HEK293 (cell line): ENCODE results near the gene ALKAL2.

Source experiments
- CTCF ChIA-PET: fragments of 350-600 bp; formaldehyde crosslinking; extraction: SDS; loops from one replicate; lab custom pipeline; 2021; ENCODE audit warnings: antibody characterized with exemption; lab: Yijun Ruan, JAX
- POLR2A ChIA-PET: fragments of 300-600 bp; formaldehyde crosslinking; extraction: SDS; loops from one replicate; lab custom pipeline; 2020; ENCODE audit warnings: antibody characterized with exemption, inconsistent platforms; lab: Yijun Ruan, JAX
- H3K27ac ChIP-seq: fragments of 200-500 bp; sonication (Bioruptor generic); 2 replicates; pipeline ENCODE4 v1.5.1; 2014; ENCODE audit warnings: low read depth, low read length, control low read depth, inconsistent platforms; ENCODE audit errors: extremely low read depth
- H3K36me3 ChIP-seq, 2 experiments: fragments of 200-500 bp in 1 of 2; sonication (Bioruptor generic) in 1 of 2; 1 replicate in 1 of 2; 2 replicates in 1 of 2; pipeline ENCODE4 v1.5.1; 2014 to 2017; ENCODE audit warnings: inconsistent platforms in 2 of 2, low read length in 2 of 2; ENCODE audit not compliant: control insufficient read depth in 2 of 2, insufficient read depth in 1 of 2
- H3K4me1 ChIP-seq: fragments of 200-500 bp; sonication (Bioruptor generic); 2 replicates; pipeline ENCODE4 v1.5.1; 2014; ENCODE audit warnings: mild to moderate bottlenecking, low read length, inconsistent platforms; ENCODE audit not compliant: control insufficient read depth, insufficient read depth
- H3K4me3 ChIP-seq: 2 replicates; pipeline ENCODE4 v1.5.1; 2011; ENCODE audit warnings: low read depth, mild to moderate bottlenecking, control low read depth, low read length, moderate library complexity
- H3K9me3 ChIP-seq: fragments of 200-500 bp; sonication (Bioruptor generic); 2 replicates; pipeline ENCODE4 v1.5.1; 2014; ENCODE audit warnings: low read depth, low read length, inconsistent platforms; ENCODE audit not compliant: control insufficient read depth, insufficient read depth
- GFI1B ChIP-seq: fragments of 450-650 bp; formaldehyde crosslinking; IDR thresholded peaks from 2 replicates; pipeline ENCODE4 v1.5.1; 2016; ENCODE audit warnings: missing biosample characterization, missing genetic modification characterization
- KLF16 ChIP-seq: fragments of 450-650 bp; formaldehyde crosslinking; IDR thresholded peaks from 2 replicates; pipeline ENCODE4 v1.5.1; 2017; ENCODE audit warnings: missing biosample characterization, missing genetic modification characterization
- OSR2 ChIP-seq: fragments of 450-650 bp; formaldehyde crosslinking; IDR thresholded peaks from 2 replicates; pipeline ENCODE4 v1.5.1; 2016; ENCODE audit warnings: missing biosample characterization, missing genetic modification characterization
- ZBTB48 ChIP-seq: fragments of 450-650 bp; formaldehyde crosslinking; IDR thresholded peaks from 2 replicates; pipeline ENCODE4 v1.5.1; 2016; ENCODE audit warnings: missing biosample characterization, missing genetic modification characterization
- ZBTB7A ChIP-seq: fragments of 450-650 bp; formaldehyde crosslinking; IDR thresholded peaks from 2 replicates; pipeline ENCODE4 v1.5.1; 2016; ENCODE audit warnings: low read depth, missing biosample characterization, missing genetic modification characterization
- ZFHX2 ChIP-seq: fragments of 450-650 bp; formaldehyde crosslinking; conservative IDR thresholded peaks from 2 replicates; pipeline ENCODE4 v1.5.1; 2016; ENCODE audit warnings: missing biosample characterization, missing genetic modification characterization
- ZNF132 ChIP-seq: fragments of 450-650 bp; formaldehyde crosslinking; IDR thresholded peaks from 2 replicates; pipeline ENCODE4 v1.5.1; 2017; ENCODE audit warnings: missing biosample characterization, missing genetic modification characterization, borderline replicate concordance
- ZNF133 ChIP-seq: fragments of 450-650 bp; formaldehyde crosslinking; IDR thresholded peaks from 2 replicates; pipeline ENCODE4 v1.5.1; 2016; ENCODE audit warnings: missing biosample characterization, missing genetic modification characterization
- ZNF157 ChIP-seq: fragments of 450-650 bp; formaldehyde crosslinking; IDR thresholded peaks from 2 replicates; pipeline ENCODE4 v1.5.1; 2016; ENCODE audit warnings: missing biosample characterization, missing genetic modification characterization
- ZNF169 ChIP-seq: fragments of 450-650 bp; formaldehyde crosslinking; IDR thresholded peaks from 2 replicates; pipeline ENCODE4 v1.5.1; 2016; ENCODE audit warnings: missing biosample characterization, missing genetic modification characterization
- ZNF473 ChIP-seq: fragments of 450-650 bp; formaldehyde crosslinking; IDR thresholded peaks from 2 replicates; pipeline ENCODE4 v1.5.1; 2017; ENCODE audit warnings: missing biosample characterization, missing genetic modification characterization
- ZNF48 ChIP-seq: fragments of 450-650 bp; formaldehyde crosslinking; IDR thresholded peaks from 2 replicates; pipeline ENCODE4 v1.5.1; 2016; ENCODE audit warnings: missing biosample characterization, missing genetic modification characterization
- ZNF558 ChIP-seq: fragments of 450-650 bp; formaldehyde crosslinking; IDR thresholded peaks from 2 replicates; pipeline ENCODE4 v1.5.1; 2016; ENCODE audit warnings: missing biosample characterization, missing genetic modification characterization
- ZNF560 ChIP-seq: fragments of 450-650 bp; formaldehyde crosslinking; IDR thresholded peaks from 2 replicates; pipeline ENCODE4 v1.5.1; 2017; ENCODE audit warnings: missing biosample characterization, missing genetic modification characterization, borderline replicate concordance
- ZNF571 ChIP-seq: fragments of 450-650 bp; formaldehyde crosslinking; IDR thresholded peaks from 2 replicates; pipeline ENCODE4 v1.5.0; 2017; ENCODE audit warnings: missing biosample characterization, missing genetic modification characterization
- ZNF610 ChIP-seq: fragments of 450-650 bp; formaldehyde crosslinking; IDR thresholded peaks from 2 replicates; pipeline ENCODE4 v1.5.1; 2016; ENCODE audit warnings: missing biosample characterization, missing genetic modification characterization, borderline replicate concordance
- ZNF707 ChIP-seq: fragments of 450-650 bp; formaldehyde crosslinking; IDR thresholded peaks from 2 replicates; pipeline ENCODE4 v1.5.1; 2016; ENCODE audit warnings: missing biosample characterization, missing genetic modification characterization
- ZNF777 ChIP-seq: fragments of 450-650 bp; formaldehyde crosslinking; IDR thresholded peaks from 2 replicates; pipeline ENCODE4 v1.5.1; 2017; ENCODE audit warnings: missing biosample characterization, missing genetic modification characterization, borderline replicate concordance
- ZSCAN23 ChIP-seq: fragments of 450-650 bp; formaldehyde crosslinking; IDR thresholded peaks from 2 replicates; pipeline ENCODE4 v1.5.1; 2016; ENCODE audit warnings: missing biosample characterization, missing genetic modification characterization
- TF ChIP-seq, protein P1 (sequence below): fragments of 450-650 bp; formaldehyde crosslinking; IDR thresholded peaks from 2 replicates; pipeline ENCODE4 v1.5.1; 2016; ENCODE audit warnings: missing biosample characterization, missing genetic modification characterization
- TF ChIP-seq, protein P2 (sequence below): fragments of 450-650 bp; formaldehyde crosslinking; IDR thresholded peaks from 2 replicates; pipeline ENCODE4 v1.5.1; 2016; ENCODE audit warnings: missing biosample characterization, missing genetic modification characterization
- TF ChIP-seq, protein P3 (sequence below): IDR thresholded peaks from 2 replicates; pipeline ENCODE4 v1.6.1; 2011; ENCODE audit warnings: mild to moderate bottlenecking, low read depth, low read length, borderline replicate concordance
- TF ChIP-seq, protein P4 (sequence below): fragments of 450-650 bp; formaldehyde crosslinking; IDR thresholded peaks from 2 replicates; pipeline ENCODE4 v1.5.1; 2017; ENCODE audit warnings: missing biosample characterization, missing genetic modification characterization

ALKAL2 gene

DNA sequence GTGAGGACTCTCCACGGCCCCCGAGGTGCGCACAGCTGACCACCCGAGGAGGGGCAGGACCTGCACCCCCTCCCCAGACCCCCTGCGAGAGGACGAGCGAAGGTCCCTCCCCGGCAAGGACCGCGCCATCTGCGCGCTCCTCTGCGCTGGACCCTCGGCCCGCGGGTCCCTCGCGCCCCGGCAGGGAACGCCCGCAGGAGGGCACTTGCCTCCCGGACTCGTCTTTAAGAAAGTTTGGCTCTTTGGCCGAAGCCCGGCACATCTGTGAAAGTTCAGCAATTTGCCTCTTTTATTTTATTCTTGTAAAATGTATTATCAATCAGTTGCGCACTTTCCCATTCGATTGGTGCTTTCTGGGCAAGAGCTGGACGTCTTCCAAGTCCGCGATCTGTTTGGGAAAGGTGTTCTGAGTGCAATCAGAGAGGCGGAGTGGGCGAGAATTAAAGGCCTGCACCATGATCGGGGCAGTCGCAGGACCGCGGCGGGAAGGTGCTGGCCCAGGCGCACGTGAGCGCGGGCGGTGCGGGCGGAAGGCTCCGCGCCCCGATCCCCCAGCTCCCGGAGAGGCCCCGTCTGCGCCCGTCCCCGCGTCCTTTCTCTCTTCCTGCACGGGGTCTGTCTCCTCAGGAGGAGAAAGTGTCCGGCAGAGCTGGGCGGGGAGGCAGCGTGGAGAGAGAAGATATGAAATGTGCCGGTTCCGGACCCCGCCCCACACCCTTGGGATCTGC lies 1.6 kb upstream of the ALKAL2 start:
- Histone ChIP-seq H3K4me1 (no peaks in the 10 kb centered on the region), H3K36me3 (no peaks in the 10 kb centered on the region), H3K9me3 (no peaks in the 10 kb centered on the region), H3K27ac (no peak overlapping the region), H3K4me3 (peak overlapping the region; percentile 12; the same call in 1 of the 2 replicates)
- CTCF ChIA-PET = interaction anchor here (0.7 kb wide), 1 partner anchor 328 kb away, joined by 3 read pairs; no protein-coding TSS in a partner anchor
- TF ChIP-seq ZNF707 (tag by site-specific recombination) = no peak
- no peak for TF ChIP-seq ZNF560 (tag by site-specific recombination)
- no peak for TF ChIP-seq ZNF48 (tag by site-specific recombination)
- TF ChIP-seq ZNF558 (tag by site-specific recombination) = no peak
- POLR2A ChIA-PET = no interaction called here

DNA sequence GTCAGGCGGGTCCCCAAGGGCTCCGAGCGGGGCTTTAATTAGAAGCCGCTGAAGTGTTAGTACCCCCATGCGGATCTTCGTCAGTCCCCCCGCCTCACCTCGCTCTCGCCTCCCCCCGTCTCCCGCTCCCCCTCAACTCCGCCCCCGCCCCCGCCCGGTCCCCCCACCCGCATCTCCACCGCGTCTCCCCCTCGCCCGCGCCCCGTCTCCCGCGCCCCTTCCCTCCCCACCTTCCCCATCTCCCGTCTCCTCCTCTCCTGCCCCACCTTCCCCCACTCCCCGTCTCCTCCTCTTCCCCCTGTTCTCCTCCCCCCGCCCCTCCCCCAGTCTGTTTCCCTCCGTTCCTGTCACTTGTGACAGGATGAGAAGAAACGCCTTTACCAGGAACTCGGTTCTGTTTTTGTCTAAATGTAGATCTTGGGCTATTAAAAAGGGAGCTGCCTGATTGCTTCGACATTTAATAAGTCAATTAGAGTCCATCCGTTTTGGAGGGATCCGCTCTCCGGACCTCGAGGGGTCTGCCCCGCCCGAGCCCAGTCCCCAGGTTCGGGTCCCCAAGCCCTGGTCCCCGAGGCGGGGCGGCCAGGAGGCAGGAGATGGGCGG lies 969 bp upstream of the ALKAL2 start:
- ChIA-PET POLR2A (interaction anchor here (0.5 kb wide), 1 partner anchor 177 kb away, joined by 3 read pairs; no protein-coding TSS in a partner anchor), CTCF (no interaction called here)
- no peaks in the 10 kb centered on the region for H3K9me3 ChIP-seq
- no peaks in the 10 kb centered on the region for H3K36me3 ChIP-seq
- H3K4me1 ChIP-seq = no peaks in the 10 kb centered on the region
- H3K4me3 ChIP-seq = peak overlapping the region; percentile 12
- TF ChIP-seq ZNF157 = no peak
- TF ChIP-seq ZBTB48 = no peak
- TF ChIP-seq, protein P1, sequence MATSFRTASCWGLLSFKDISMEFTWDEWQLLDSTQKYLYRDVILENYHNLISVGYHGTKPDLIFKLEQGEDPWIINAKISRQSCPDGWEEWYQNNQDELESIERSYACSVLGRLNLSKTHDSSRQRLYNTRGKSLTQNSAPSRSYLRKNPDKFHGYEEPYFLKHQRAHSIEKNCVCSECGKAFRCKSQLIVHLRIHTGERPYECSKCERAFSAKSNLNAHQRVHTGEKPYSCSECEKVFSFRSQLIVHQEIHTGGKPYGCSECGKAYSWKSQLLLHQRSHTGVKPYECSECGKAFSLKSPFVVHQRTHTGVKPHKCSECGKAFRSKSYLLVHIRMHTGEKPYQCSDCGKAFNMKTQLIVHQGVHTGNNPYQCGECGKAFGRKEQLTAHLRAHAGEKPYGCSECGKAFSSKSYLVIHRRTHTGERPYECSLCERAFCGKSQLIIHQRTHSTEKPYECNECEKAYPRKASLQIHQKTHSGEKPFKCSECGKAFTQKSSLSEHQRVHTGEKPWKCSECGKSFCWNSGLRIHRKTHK (tag by site-specific recombination) = no peak
- TF ChIP-seq ZNF571 (tag by site-specific recombination) = no peak
- TF ChIP-seq ZNF610 (tag by site-specific recombination) = no peak
- no peak for TF ChIP-seq KLF16 (tag by site-specific recombination)
- no peak for TF ChIP-seq ZSCAN23
- no peak for TF ChIP-seq ZNF132 (tag by site-specific recombination)
- no peak overlapping the region for H3K27ac ChIP-seq

DNA sequence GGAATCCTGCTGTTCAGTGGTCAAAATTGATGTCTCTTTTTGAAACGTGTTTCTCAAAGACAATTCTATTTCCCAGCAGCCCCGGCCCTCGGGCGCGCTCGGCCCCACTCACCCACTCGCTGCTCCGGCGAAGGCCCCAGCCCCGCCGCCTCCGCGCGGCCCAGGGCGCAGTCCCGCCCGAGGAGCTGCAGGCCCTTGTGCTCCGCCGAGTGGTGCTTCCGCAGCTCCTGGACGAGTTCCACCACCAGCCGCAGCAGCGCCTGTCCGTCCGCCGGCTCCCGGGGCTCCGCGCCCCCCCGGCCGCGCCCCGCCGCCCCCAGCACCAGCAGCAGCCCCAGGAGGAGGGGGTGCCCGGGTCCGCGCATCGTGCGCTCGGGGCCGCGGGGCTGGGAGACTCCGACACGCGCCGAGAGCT lies 413 bp downstream of the ALKAL2 start:
- H3K27ac ChIP-seq = no peak overlapping the region
- no peaks in the 10 kb centered on the region for H3K9me3 ChIP-seq
- H3K36me3 ChIP-seq = peaks cover 0 to 4% of the 10 kb centered on the region in 2 experiments; a peak in 1 of 3 replicates
- H3K4me1 ChIP-seq = no peaks in the 10 kb centered on the region
- no peak overlapping the region; the same call in 1 of the 2 replicates for H3K4me3 ChIP-seq
- ChIA-PET CTCF (no interaction called here), POLR2A (no interaction called here)
- TF ChIP-seq, protein P2, sequence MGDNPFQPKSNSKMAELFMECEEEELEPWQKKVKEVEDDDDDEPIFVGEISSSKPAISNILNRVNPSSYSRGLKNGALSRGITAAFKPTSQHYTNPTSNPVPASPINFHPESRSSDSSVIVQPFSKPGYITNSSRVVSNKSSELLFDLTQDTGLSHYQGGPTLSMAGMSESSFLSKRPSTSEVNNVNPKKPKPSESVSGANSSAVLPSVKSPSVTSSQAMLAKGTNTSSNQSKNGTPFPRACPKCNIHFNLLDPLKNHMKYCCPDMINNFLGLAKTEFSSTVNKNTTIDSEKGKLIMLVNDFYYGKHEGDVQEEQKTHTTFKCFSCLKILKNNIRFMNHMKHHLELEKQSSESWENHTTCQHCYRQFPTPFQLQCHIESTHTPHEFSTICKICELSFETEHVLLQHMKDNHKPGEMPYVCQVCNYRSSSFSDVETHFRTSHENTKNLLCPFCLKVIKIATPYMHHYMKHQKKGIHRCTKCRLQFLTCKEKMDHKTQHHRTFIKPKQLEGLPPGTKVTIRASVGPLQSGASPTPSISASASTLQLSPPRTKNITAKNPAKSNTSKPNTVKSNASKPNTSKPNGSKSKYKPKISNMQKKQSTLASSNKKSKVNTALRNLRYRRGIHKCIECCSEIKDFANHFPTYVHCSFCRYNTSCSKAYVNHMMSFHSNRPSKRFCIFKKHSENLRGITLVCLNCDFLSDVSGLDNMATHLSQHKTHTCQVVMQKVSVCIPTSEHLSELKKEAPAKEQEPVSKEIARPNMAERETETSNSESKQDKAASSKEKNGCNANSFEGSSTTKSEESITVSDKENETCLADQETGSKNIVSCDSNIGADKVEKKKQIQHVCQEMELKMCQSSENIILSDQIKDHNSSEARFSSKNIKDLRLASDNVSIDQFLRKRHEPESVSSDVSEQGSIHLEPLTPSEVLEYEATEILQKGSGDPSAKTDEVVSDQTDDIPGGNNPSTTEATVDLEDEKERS (tag by site-specific recombination) = no peak
- TF ChIP-seq ZBTB7A (tag by site-specific recombination) = no peak
- TF ChIP-seq ZNF169 (tag by site-specific recombination) = no peak
- no peak for TF ChIP-seq ZFHX2 (tag by site-specific recombination)
- no peak for TF ChIP-seq GFI1B (tag by site-specific recombination)
- TF ChIP-seq, protein P3, sequence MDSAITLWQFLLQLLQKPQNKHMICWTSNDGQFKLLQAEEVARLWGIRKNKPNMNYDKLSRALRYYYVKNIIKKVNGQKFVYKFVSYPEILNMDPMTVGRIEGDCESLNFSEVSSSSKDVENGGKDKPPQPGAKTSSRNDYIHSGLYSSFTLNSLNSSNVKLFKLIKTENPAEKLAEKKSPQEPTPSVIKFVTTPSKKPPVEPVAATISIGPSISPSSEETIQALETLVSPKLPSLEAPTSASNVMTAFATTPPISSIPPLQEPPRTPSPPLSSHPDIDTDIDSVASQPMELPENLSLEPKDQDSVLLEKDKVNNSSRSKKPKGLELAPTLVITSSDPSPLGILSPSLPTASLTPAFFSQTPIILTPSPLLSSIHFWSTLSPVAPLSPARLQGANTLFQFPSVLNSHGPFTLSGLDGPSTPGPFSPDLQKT = no peak
- TF ChIP-seq, protein P4, sequence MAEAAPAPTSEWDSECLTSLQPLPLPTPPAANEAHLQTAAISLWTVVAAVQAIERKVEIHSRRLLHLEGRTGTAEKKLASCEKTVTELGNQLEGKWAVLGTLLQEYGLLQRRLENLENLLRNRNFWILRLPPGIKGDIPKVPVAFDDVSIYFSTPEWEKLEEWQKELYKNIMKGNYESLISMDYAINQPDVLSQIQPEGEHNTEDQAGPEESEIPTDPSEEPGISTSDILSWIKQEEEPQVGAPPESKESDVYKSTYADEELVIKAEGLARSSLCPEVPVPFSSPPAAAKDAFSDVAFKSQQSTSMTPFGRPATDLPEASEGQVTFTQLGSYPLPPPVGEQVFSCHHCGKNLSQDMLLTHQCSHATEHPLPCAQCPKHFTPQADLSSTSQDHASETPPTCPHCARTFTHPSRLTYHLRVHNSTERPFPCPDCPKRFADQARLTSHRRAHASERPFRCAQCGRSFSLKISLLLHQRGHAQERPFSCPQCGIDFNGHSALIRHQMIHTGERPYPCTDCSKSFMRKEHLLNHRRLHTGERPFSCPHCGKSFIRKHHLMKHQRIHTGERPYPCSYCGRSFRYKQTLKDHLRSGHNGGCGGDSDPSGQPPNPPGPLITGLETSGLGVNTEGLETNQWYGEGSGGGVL (tag by site-specific recombination) = no peak
- TF ChIP-seq OSR2 (tag by site-specific recombination) = no peak
- no peak for TF ChIP-seq ZNF473 (tag by site-specific recombination)
- TF ChIP-seq ZNF133 (tag by site-specific recombination) = no peak
- TF ChIP-seq ZNF777 (tag by site-specific recombination) = no peak
